Thyroid gland (tissue), 4 donors: ENCODE data around the gene PRKCH. TPM values are rescaled to one million over a fixed set of nuclear protein-coding genes. Genes with fewer than 3 reads are reported as not detected.

Experiments used
- DNase-seq, 2 donors: peaks; one replicate each; pipeline ENCODE4 v3.0.0-alpha.2; 2019
- H3K27ac ChIP-seq, 3 donors: fragments of 200-600 bp; sonication (generic); 1 replicate in 2 of 3; 2 replicates in 1 of 3; pipeline ENCODE4 v1.5.1; 2016 to 2019; ENCODE audit warnings: mild to moderate bottlenecking in 1 of 3, moderate library complexity in 1 of 3
- H3K27me3 ChIP-seq: fragments of 200-600 bp; sonication (generic); one replicate; pipeline ENCODE4 v1.5.1; 2019
- H3K36me3 ChIP-seq, 2 donors: fragments of 200-600 bp; sonication (generic); one replicate each; pipeline ENCODE4 v1.5.1; 2016 to 2019
- H3K4me1 ChIP-seq, 2 donors: fragments of 200-600 bp; sonication (generic); one replicate each; pipeline ENCODE4 v1.5.1; 2017 to 2019
- H3K4me3 ChIP-seq, 3 donors: fragments of 200-600 bp; sonication (generic); replicated peaks in 1 of 3; 1 replicate in 2 of 3; 2 replicates in 1 of 3; pipeline ENCODE4 v1.5.1; 2016; ENCODE audit warnings: mild to moderate bottlenecking in 1 of 3
- H3K9me3 ChIP-seq: fragments of 200-600 bp; sonication (generic); one replicate; pipeline ENCODE4 v1.5.1; 2017
- CTCF ChIP-seq, 6 experiments: fragments of 200-600 bp in 3 of 6; fragments of 450-650 bp in 3 of 6; sonication (generic) in 3 of 6; IDR thresholded peaks; one replicate each; pipeline ENCODE4 v1.5.1; 2016 to 2019; ENCODE audit warnings: antibody characterized with exemption in 6 of 6, mild to moderate bottlenecking in 2 of 6, inconsistent platforms in 1 of 6, moderate library complexity in 1 of 6
- POLR2A ChIP-seq, 2 donors: fragments of 450-650 bp; IDR thresholded peaks; one replicate each; pipeline ENCODE4 v1.6.1; 2017; ENCODE audit warnings: antibody characterized with exemption in 2 of 2, mild to moderate bottlenecking in 2 of 2, moderate library complexity in 1 of 2
- WGBS, 2 donors: methylation state at CpG; one replicate each; pipeline ENCODE4 v1.1.5; 2017; 5-methylcytosine and 5-hydroxymethylcytosine counted together
- intact Hi-C: fragments of 100-400 bp; cut with DNase I; formaldehyde crosslinking; loops from one replicate; pipeline ENCODE4 v1.15.1; 2023
- total RNA-seq, 4 donors: library from RNA; depleted of rRNA; stranded (reverse); fragments of >200 nt; gene quantifications; one replicate each; pipeline ENCODE4 v1.2.3, GENCODE V29; 2016

Gene PRKCH
- total RNA-seq, 4 donors from 2014 or later: 34.0 to 68.7 (median 49.8) TPM

GRCh38 chr14:61388976-61389576 is 67.7 kb downstream of the PRKCH start:
- no peak for DNase-seq
- no peaks in the 10 kb centered on the region for H3K27me3 ChIP-seq
- H3K4me3 ChIP-seq: no peak overlapping the region
- H3K4me1 ChIP-seq: peaks cover 0 to 26% of the 10 kb centered on the region in 2 donors
- no peaks in the 10 kb centered on the region for H3K36me3 ChIP-seq
- TF ChIP-seq CTCF (IDR thresholded peaks at IDR 0.05) (no peak), POLR2A (IDR thresholded peaks at IDR 0.05) (no peak)
- H3K27ac ChIP-seq: peak overlapping the region in 1 of 3 donors; percentile 48
- no peaks in the 10 kb centered on the region for H3K9me3 ChIP-seq
- intact Hi-C loops: no loop called here
- WGBS, 2 donors: 83 to 87% methylated on average over 5 of the region's 5 CpGs

- H3K27ac ChIP-seq: no peak overlapping the region
- intact Hi-C loops: no loop called here
- no peak overlapping the region for H3K4me3 ChIP-seq
- TF ChIP-seq CTCF (IDR thresholded peaks at IDR 0.05): no peak
- TF ChIP-seq POLR2A (IDR thresholded peaks at IDR 0.05): no peak
- no peaks in the 10 kb centered on the region for H3K9me3 ChIP-seq
- no peak for DNase-seq
- no peaks in the 10 kb centered on the region for H3K27me3 ChIP-seq
- WGBS, 2 donors: 70 to 78% methylated on average over 3 of the region's 3 CpGs
- H3K4me1 ChIP-seq: peaks cover 0 to 18% of the 10 kb centered on the region in 2 donors
- no peaks in the 10 kb centered on the region for H3K36me3 ChIP-seq
Observed at GRCh38 chr14:61391119-61391518, 69.7 kb downstream of the PRKCH start.

GRCh38 chr14:61392297-61392696 is 70.9 kb downstream of the PRKCH start:
- intact Hi-C loops: no loop called here
- H3K9me3 ChIP-seq: no peaks in the 10 kb centered on the region
- TF ChIP-seq POLR2A (IDR thresholded peaks at IDR 0.05): no peak
- TF ChIP-seq CTCF (IDR thresholded peaks at IDR 0.05): no peak
- no peaks in the 10 kb centered on the region for H3K27me3 ChIP-seq
- WGBS, 2 donors: 75 to 86% methylated on average over 1 of the region's 1 CpG
- peaks cover 0 to 15% of the 10 kb centered on the region in 2 donors for H3K4me1 ChIP-seq
- DNase-seq: no peak
- no peaks in the 10 kb centered on the region for H3K36me3 ChIP-seq
- H3K4me3 ChIP-seq: no peak overlapping the region
- H3K27ac ChIP-seq: no peak overlapping the region

GRCh38 chr14:61394542-61394941 is 73.2 kb downstream of the PRKCH start:
- 100% methylated on average over 1 of the region's 1 CpG for WGBS, 2 donors
- no peak for DNase-seq
- intact Hi-C loops: no loop called here

More at GRCh38 chr14:61394542-61394941, 73.2 kb downstream of the PRKCH start:
- H3K27me3 ChIP-seq: no peaks in the 10 kb centered on the region
- no peaks in the 10 kb centered on the region for H3K9me3 ChIP-seq
- H3K4me1 ChIP-seq: no peaks in the 10 kb centered on the region
- H3K4me3 ChIP-seq: no peak overlapping the region
- no peak for TF ChIP-seq CTCF (IDR thresholded peaks at IDR 0.05)
- TF ChIP-seq POLR2A (IDR thresholded peaks at IDR 0.05): no peak
- H3K27ac ChIP-seq: no peak overlapping the region
- no peaks in the 10 kb centered on the region for H3K36me3 ChIP-seq
